OCI-LY1 (cell line): ENCODE data around the gene SCN1B.

Source experiments
- CTCF ChIP-seq: fragments of 200-600 bp; sonication (generic), shearing (Covaris generic); IDR thresholded peaks from 2 replicates; pipeline ENCODE4 v1.5.1; 2017; ENCODE audit warnings: mild to moderate bottlenecking, antibody characterized with exemption, low read length, moderate library complexity, mixed read lengths
- EZH2 ChIP-seq: fragments of 200-600 bp; sonication (generic), shearing (Covaris generic); IDR thresholded peaks from 2 replicates; pipeline ENCODE4 v1.8.0; 2017; ENCODE audit warnings: borderline replicate concordance, mixed run types, mild to moderate bottlenecking, antibody characterized with exemption, low read length, moderate library complexity, mixed read lengths

- TF ChIP-seq CTCF = no peak
- no peak for TF ChIP-seq EZH2
Observed at GRCh38 chr19:35034588-35035382, 4.5 kb downstream of the SCN1B start.
